ENCODE data around the gene IMMT.
"Not testable (repeated sequence)": the region's sequence is repeated elsewhere in the genome, so short reads cannot be mapped to it uniquely, and the experiment has no call there.

Gene IMMT

DNA sequence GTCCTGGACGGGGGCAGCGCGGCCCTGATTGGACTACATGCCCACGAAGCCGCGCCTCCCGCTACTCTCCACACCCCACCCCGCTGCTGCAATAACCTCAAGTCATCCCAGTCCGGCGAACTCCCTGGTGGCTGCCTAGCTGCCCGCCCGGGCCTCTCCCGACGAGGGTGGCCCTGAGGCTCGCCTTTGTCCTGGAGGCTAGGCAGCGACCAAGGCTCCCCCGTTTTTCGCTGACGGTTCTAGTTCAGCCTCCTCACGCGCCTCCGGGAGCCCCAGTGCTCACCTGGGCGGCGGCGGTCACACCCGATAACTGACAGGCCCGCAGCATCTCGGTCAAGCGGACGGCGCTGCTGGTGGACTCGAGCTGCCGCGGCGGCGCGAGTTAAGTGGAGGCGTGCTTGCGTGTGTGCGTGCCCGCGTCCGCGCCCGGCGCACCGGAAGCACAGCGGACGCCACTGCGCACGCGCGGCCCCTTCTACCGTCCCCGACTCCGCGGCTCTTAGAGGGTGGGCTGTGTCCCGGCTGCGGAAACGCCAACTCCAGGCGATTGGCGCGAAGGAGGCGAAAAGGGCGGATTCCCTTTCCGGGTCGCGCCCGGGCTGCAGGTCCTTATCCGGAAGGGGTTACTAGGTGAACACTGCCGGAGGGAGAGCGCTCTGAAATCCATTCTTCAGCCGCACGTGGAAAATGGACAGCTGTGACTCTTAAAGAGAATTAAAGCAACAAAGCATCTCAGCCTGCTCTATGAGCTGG is at the start of gene IMMT:
IMMT (minus strand) TSS at position 408 of the 753 bp plus-strand sequence; CDS start at position 328, 80 bp downstream.
- peak; percentile 95 for DNase-seq (ENCODE audit: low read depth)

DNA sequence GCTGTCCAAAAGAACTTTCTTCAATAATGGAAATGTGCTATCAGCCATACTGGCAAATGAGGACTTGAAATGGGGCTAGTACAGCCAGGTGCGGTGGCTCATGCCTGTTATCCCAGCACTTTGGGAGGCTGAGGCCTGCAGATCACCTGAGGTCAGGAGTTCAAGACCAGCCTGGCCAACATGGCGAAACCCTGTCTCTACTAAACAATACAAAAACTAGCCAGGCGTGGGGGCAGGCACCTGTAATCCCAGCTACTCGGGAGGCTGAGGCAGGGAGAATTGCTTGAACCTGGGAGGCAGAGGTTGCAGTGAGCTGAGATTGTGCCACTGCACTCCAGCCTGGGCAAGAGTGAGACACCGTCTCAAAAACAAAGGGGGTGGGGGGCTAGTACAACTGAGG is 49.5 kb upstream of the IMMT start:
- not testable (repeated sequence) for DNase-seq (ENCODE audit: low read depth)

DNA sequence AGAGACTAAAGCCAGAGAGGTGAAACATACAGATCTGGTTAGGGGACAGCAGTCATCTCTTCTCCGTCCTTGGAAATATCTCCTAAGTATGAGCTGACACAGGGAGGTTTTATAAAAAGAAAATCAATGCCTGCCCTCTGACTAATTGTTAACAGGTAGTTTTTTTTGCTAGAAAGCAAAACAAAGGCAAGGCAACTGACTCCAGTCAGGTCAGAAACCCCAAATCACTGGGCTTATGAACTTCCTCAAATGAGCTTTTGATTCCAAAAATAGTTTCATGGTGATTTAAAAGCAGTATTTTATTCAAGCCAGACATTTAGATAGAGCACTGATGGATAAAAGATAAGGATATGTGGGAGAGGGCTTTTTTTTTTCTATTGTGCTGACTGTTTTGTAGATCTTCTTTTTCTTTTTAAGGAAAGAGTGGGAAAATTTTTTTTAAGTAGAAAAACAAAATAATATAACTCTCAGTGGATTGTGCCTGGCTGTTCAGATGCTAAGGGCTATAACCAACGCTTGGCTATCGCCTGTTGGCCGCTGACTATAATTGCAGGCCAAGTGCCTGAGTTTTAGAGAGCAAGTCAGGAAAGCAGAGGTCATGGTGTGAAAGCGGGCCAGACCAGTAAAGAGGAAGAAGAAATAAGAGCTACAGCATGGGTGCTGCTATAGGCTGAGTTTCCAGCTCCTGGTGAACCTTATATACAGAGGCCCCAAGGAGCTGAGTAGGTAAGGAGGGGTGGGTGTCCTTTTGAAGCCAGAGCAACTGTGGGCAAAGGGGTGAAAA is 48.9 kb upstream of the IMMT start:
- no peak for DNase-seq (ENCODE audit: low read depth)

DNA sequence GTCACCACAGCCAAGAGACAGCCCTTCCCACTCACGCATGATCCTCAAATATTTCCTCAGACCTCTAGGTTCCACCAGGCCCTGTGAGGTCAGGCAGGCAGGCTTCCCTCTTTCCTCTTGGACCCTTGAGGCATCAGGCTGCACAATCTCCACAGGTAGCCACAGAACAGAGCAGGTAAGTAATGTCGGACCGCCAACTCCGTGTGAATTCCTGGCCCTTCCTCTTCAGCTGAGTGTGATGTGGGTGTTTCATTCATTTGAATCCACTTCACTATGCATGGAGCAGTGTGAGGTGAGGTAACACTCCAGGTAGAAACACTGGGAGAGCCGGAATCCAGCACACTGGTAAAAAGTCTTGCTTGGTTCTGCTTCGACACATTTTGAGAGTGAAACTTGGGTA is 48.0 kb upstream of the IMMT start:
- no peak for DNase-seq (ENCODE audit: low read depth)

DNA sequence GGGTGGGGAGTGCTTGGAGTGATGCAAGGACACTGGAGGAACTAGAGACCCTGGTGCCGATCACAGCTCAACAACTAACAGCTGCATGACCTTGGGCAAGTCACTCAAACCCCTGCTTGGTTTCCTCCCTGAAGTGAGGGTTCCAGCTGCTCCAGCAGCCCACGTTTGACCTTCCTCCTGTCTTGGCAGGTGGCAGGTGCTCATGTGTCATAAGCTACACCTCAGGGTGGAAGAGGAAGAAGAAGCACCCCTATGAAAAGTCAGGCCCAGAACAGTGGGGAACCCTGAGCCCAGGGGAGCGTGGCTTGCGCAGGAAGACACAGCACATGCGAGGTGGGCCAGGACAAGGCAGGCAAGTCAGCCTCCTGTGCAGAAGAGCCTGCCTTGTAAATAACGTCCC is 46.3 kb upstream of the IMMT start:
- DNase-seq (ENCODE audit: low read depth) = no peak

DNA sequence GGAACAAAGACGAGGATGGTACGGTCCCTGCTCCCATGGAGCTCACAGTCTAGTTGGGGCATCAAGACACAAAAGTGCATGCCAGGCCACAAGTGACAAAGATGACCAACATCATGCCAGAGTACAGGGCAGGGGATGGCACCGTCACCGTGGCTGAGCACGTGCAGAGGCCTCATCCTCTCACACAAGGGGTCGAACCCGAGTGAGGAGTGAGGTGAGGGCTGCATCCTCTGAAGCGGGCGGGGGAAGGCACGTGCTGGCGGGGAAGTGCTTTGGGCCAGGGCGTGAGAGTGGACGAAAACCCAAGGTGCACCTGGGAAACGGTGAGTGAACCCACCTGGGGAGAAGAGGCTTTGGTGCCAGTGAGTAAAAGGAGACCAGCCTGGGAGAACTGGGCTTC is 45.0 kb upstream of the IMMT start:
- no peak for DNase-seq (ENCODE audit: low read depth)

DNA sequence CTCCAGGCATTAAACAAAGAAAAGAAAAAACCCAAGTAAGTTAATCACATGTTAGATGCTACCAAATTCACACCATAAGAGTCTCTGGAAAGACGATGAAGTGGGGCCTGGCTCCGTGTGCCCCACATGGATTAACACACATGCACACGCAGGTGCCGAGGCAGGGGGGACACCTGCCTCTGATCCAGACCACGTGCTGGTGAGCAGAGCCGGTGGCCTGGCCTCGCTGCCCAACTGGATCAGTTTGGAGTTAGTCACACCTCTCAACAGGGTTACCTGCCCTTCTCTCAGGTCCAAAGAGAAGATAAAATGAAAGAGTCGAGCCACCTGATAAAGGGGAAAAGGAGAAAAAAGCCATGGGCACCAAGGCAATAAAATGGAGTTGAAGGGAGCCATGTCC is 44.5 kb upstream of the IMMT start:
- no peak for DNase-seq (ENCODE audit: low read depth)

DNA sequence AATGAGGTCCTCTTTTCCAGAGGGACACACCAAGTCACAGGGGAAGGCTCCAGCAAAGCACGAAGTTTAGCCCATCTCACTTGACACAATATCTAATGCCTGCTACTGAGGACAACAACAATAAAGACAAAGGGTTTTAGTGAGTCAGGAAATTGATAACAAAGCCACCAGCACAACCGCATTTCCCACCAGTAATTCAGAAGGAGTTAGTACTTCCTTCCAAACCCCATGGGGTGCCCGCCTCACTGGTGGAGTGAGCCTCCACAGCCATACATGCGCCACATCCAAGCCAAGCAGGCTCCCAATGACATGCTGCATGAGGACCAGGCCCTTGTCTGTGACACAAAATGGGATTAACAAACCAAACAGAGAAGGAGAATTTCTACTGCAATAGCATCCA is 44.1 kb upstream of the IMMT start:
- DNase-seq (ENCODE audit: low read depth) = no peak

DNA sequence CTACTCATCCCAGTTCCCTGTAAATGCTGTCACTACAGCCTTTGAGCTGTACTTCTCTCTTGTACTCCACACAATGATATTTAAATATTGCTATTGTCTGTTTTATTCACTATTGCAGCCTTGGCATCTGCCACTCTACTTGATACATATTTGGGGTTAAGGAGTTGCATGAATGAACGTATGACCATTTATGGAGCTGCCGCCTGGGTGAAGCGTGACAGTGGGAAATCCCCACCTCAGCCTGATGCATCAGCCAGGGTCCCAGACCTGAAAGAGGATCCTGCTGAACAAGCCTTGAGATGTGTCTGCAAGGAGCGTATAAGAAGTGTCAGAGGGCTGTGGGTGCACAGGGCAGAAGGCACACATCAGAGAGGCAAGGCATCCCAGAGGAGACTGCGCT is 43.1 kb upstream of the IMMT start:
- no peak for DNase-seq (ENCODE audit: low read depth)

DNA sequence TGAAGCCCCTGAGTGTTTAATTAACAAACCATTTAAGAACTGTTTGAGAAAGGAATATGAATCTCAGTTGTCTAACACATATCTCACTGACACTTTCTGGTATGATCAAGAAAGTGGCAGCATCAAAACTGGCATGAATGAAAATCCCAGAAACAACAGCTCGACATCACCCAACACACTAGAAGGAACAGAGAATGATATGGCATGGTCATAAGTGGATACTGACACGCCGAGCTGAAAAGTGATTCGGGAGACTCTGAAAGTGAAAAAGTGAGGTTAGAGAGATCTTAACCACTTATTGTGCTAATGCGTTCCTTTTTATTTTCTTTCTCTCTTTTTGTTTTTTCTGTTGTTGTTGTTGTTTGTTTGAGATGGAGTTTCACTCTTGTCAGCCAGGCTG is 41.9 kb upstream of the IMMT start:
- no peak for DNase-seq (ENCODE audit: low read depth)

DNA sequence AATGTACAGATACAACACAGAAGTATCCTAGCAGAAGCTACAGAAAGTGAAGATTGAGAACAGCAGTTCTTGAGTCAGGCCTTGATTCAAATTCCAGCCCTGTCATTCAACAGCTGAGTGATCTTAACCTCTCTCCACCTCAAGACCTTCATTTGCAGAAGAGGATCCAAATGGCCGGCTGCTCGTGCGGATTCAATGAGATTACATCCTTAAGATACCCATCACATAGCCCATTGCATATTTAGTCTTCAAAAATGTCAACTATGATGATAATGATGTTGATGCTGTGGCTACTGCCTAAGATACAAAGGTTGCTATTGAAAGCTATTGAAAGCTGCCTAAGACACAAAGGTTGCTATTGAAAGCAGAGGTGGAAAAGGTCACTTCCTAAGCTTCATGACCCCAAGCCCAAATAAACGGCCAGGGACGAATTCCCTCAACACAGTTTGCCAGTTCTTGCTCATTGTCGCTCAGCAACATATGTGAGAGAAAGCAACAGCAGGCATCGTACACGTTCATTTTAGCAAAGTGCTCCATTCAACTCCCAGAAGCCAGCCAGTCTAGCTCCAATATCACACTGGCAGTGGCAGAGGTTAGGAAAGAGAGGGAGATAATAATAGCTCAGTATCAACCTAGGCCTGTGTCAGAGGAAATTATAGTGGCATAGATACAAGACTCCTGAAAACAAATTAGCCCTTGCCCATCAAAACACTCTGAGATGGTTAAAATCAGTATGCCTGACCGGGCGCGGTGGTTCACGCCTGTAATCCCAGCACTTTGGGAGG is 40.1 kb upstream of the IMMT start:
- no peak for DNase-seq (ENCODE audit: low read depth)

DNA sequence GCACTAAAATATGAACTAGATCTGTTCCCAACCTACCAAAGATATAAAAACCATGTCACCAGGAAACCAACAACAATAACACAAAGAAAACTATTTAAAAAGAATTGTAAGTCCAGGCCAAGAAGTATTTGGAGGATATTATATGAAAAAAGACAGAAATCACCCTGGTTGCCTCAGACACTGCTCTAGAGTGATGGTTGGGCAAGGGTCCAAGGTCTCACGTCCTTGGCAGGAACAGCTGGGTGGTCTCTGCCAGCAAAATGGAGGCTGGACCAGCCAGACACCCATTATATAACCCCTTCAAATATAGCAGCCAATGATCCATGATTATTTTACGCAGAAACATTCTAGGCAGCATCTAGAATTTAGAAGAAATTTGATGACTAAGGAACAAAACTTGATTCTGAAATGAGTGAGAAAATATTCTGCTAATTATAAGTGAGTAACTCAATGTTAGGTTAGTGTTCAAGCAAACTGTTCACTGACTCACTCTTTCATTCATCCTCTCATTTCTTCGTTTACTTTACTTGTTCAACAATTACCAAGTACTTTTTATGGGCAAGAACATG is 39.4 kb upstream of the IMMT start:
- no peak for DNase-seq (ENCODE audit: low read depth)

DNA sequence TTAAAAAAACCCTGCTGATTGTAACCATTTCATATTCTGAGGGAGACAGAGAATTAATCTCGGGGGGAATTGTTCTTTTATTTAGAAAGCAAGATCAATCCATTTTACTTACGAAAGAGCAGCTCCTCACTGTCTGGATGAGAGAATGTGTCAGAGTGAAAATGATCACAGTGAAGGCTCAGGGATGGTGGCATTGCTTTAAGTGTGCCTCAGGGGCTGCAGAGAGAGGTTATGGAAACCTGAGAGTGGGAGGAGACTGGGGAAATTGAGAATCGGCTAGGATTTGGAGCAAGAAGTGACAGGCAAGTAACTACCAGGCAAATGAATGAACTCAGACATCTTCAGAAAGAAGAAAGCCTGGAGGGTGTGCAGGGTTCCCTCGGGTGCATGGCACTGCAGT is 38.2 kb upstream of the IMMT start:
- no peak for DNase-seq (ENCODE audit: low read depth)

DNA sequence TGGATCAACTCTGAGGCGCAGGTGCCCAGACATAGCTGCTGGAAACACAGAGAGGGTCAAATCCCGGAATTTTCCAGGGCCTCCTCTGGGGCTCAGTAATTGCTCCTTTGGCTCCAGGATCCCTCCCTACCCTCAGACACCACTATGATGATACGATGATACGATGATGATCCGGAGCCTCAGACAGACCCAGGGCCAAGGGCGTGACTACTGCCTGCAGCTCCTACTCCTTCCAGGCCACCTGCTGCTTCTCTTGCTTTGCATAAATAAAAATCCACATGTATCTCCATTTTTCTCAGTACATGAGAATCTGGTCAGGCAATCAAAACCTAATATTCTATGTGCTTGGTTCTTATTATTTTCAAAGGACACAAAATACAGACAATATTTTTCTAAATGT is 37.6 kb upstream of the IMMT start:
- DNase-seq (ENCODE audit: low read depth) = no peak

DNA sequence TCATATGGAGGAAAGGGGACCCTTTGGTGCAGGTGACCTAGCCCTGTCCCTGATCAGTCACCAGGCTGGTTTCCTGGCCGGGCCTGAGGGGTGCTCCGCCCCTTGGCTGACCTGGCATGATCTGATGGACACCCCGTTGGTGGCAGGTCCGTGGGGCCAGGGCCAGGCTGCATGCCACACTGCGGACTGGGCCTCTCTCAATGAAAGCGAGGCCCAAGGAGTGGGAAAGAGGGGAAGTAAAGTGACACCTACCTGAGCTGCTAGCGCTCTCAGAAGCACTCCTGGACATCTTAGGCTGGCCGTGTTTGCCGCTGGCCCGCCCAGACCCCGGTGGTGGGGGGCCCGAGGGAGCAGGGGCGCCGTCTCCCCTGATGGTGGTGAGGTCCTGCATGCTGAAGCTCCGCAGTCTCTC is 37.1 kb upstream of the IMMT start:
- no peak for DNase-seq (ENCODE audit: low read depth)

DNA sequence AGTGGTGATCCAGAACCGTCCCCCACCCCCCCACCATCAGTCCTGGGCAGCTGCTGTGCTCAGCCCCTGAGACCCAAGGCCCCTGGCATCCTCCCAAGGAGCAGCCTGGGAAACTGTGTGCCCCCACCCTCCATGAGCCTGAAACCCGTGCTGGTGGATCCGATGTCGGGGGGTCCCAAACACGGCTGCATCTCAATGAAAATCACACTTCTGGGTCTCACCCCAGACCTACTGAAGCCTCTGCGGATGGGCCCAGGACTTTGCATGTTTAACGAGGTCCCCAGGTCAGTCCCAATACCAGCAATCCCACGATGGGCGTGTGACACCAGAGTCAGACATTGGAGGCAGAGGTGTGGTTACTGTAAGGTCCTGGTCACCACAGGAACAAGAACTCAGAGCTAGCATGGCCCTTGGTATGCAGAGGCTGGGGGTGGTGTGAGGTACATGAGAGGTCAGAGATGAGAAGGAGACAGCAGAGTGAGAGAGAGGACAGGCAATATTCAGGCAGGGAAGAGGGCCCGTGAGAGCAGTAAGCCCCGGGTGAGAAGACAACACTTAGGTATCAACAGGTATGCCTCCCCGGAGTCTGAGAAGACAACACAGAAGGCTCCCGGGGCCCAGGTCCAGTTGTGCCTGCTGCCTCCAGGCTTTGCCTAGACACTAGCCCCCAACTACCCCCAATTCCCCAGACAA is 36.6 kb upstream of the IMMT start:
- no peak for DNase-seq (ENCODE audit: low read depth)

DNA sequence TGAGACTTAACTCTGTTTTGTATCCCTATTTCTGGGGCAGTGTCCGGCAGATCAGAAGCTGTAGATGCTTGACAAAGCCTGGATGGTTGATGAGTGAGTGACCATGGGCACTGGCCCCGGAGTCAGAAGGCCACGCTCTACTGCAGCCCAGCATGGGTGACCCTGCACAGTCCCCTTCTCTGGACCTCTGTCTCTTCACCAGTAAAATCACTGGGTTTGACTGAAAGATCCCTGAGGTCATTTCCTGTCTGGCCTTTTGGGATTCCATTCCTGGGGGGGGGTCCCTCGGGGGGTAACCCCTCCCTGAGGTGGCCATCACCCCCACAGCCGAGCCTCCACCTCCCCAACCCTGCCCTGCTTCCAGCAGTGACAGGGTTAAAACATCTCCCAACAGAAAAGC is 35.7 kb upstream of the IMMT start:
- no peak for DNase-seq (ENCODE audit: low read depth)

DNA sequence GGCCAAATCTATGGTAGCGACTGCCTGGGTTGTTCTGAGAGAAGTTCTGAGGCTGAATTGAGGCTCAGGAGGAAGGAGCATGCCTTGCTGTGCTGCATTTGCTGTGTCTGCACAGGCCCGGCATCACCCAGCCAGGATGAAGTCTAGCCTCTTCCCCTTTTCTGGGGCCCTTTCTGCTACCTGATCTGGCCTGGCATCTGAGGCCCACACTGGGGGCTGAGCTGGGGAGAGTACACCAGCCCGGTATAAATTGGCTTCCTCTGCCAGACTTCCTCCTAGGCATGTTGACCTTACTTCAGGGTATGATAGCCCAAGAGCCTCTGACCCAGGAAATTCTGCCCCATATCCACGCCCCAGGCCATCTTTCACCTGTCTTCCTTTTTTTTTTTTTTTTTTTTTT is 34.0 kb upstream of the IMMT start:
- DNase-seq (ENCODE audit: low read depth) = no peak

DNA sequence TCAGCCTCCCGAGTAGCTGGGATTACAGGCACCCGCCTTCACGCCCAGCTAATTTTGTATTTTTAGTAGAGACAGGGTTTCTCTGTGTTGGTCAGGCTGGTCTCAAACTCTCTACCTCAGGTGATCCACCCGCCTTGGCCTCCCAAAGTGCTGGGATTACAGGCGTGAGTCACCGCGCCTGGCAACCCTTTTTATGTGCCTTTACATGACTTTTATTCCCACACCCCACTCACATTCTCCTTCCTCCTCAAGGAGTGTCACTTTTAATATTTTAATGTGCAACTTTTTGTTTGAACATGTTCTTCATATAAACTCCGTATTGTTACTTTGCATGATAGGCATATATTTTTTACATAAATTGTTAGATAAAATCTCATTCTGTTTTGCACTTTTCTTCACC is 33.3 kb upstream of the IMMT start:
- DNase-seq (ENCODE audit: low read depth) = not testable (repeated sequence)

DNA sequence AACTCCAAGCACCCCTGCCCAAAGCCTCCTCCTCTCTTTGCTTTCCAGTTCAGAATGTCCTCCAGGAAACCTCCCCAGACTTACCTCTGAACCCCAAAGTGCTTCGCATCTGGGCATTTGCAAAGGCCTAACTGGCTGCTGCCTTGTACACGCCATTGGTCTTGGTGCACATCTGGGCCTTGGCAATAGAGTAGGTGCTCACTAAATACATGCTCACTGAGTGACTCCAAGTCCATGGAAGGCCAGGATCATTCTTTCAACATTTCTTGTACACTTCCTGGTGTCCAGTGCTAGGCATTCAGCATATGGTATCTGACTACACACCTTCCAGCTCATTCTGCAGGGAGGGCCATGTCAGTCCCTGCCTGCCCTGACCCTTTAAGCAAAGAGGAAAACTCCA is 32.4 kb upstream of the IMMT start:
- DNase-seq (ENCODE audit: low read depth) = no peak

DNA sequence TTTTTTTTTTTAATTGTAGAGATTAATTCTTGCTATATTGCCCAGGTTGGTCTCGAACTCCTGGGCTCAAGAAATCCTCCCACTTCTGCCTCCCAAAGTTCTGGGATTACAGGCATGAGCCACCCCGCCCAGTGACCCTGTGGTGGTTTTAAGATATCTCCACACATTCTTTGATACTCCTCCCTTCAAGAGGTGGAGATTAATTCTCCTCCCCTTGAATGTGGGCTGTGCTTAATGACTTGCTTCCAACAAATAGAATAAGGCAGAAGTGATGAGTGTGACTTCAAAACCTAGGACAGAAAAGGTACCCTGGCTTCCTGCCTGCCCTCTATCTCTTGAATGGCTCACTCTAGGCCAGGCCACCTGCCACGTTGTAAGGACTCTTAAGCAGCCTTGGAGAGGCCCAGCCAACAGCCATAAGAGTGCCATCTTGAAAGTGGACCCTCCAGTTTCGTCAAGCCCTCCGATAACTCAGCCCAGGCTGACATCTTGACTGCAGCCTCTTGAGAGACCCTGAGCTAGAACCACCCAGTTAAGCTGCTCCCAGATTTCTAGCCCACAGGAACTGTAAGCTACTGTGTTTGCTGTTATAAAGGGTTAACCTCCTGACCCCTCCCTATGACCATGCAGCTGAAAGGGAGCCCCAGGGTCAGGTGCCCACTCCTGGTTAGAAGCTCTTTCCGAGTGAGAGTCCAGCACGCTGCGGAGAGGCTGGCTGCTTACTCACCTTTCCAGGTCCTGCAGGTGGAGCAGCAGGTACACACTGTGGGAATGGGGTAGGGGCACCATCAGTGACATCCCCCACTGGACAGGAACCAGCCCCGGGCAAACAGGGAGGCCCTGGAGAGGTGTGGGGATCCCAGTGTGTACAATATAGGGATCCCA is 31.6 kb upstream of the IMMT start:
- DNase-seq (ENCODE audit: low read depth) = no peak
